HEK293 (cell line): ENCODE data around the gene VKORC1.

Source experiments
- CTCF ChIA-PET: fragments of 350-600 bp; formaldehyde crosslinking; extraction: SDS; loops from one replicate; lab custom pipeline; 2021; ENCODE audit warnings: antibody characterized with exemption; lab: Yijun Ruan, JAX
- POLR2A ChIA-PET: fragments of 300-600 bp; formaldehyde crosslinking; extraction: SDS; loops from one replicate; lab custom pipeline; 2020; ENCODE audit warnings: antibody characterized with exemption, inconsistent platforms; lab: Yijun Ruan, JAX
- H3K27ac ChIP-seq: fragments of 200-500 bp; sonication (Bioruptor generic); 2 replicates; pipeline ENCODE4 v1.5.1; 2014; ENCODE audit warnings: low read depth, low read length, control low read depth, inconsistent platforms; ENCODE audit errors: extremely low read depth
- H3K36me3 ChIP-seq, 2 experiments: fragments of 200-500 bp in 1 of 2; sonication (Bioruptor generic) in 1 of 2; 1 replicate in 1 of 2; 2 replicates in 1 of 2; pipeline ENCODE4 v1.5.1; 2014 to 2017; ENCODE audit warnings: inconsistent platforms in 2 of 2, low read length in 2 of 2; ENCODE audit not compliant: control insufficient read depth in 2 of 2, insufficient read depth in 1 of 2
- H3K4me1 ChIP-seq: fragments of 200-500 bp; sonication (Bioruptor generic); 2 replicates; pipeline ENCODE4 v1.5.1; 2014; ENCODE audit warnings: mild to moderate bottlenecking, low read length, inconsistent platforms; ENCODE audit not compliant: control insufficient read depth, insufficient read depth
- H3K4me3 ChIP-seq: 2 replicates; pipeline ENCODE4 v1.5.1; 2011; ENCODE audit warnings: low read depth, mild to moderate bottlenecking, control low read depth, low read length, moderate library complexity
- H3K9me3 ChIP-seq: fragments of 200-500 bp; sonication (Bioruptor generic); 2 replicates; pipeline ENCODE4 v1.5.1; 2014; ENCODE audit warnings: low read depth, low read length, inconsistent platforms; ENCODE audit not compliant: control insufficient read depth, insufficient read depth
- FEZF1 ChIP-seq: fragments of 450-650 bp; formaldehyde crosslinking; IDR thresholded peaks from 2 replicates; pipeline ENCODE4 v1.5.1; 2016; ENCODE audit warnings: missing biosample characterization, missing genetic modification characterization
- KLF10 ChIP-seq: fragments of 450-650 bp; IDR thresholded peaks from 2 replicates; pipeline ENCODE4 v1.5.1; 2018; ENCODE audit warnings: missing biosample characterization, mild to moderate bottlenecking, missing genetic modification characterization
- MZF1 ChIP-seq: fragments of 450-650 bp; formaldehyde crosslinking; IDR thresholded peaks from 2 replicates; pipeline ENCODE4 v1.5.1; 2017; ENCODE audit warnings: missing biosample characterization, missing genetic modification characterization, borderline replicate concordance
- YY2 ChIP-seq: fragments of 450-650 bp; formaldehyde crosslinking; IDR thresholded peaks from 2 replicates; pipeline ENCODE4 v1.5.1; 2016; ENCODE audit warnings: missing biosample characterization, missing genetic modification characterization
- ZBTB7A ChIP-seq: fragments of 450-650 bp; formaldehyde crosslinking; IDR thresholded peaks from 2 replicates; pipeline ENCODE4 v1.5.1; 2016; ENCODE audit warnings: low read depth, missing biosample characterization, missing genetic modification characterization
- ZIC2 ChIP-seq: fragments of 450-650 bp; formaldehyde crosslinking; IDR thresholded peaks from 2 replicates; pipeline ENCODE4 v1.5.1; 2016; ENCODE audit warnings: missing biosample characterization, missing genetic modification characterization
- ZNF174 ChIP-seq: fragments of 450-650 bp; formaldehyde crosslinking; IDR thresholded peaks from 2 replicates; pipeline ENCODE4 v1.5.0; 2017; ENCODE audit warnings: missing biosample characterization, mild to moderate bottlenecking, missing genetic modification characterization
- ZNF23 ChIP-seq: fragments of 450-650 bp; formaldehyde crosslinking; IDR thresholded peaks from 2 replicates; pipeline ENCODE4 v1.5.1; 2016; ENCODE audit warnings: missing biosample characterization, missing genetic modification characterization, borderline replicate concordance
- ZNF302 ChIP-seq: fragments of 450-650 bp; formaldehyde crosslinking; IDR thresholded peaks from 2 replicates; pipeline ENCODE4 v1.5.1; 2016; ENCODE audit warnings: missing biosample characterization, missing genetic modification characterization, low read depth
- ZNF404 ChIP-seq: fragments of 450-650 bp; formaldehyde crosslinking; IDR thresholded peaks from 2 replicates; pipeline ENCODE4 v1.5.1; 2017; ENCODE audit warnings: missing biosample characterization, missing genetic modification characterization
- ZNF514 ChIP-seq: fragments of 450-650 bp; formaldehyde crosslinking; IDR thresholded peaks from 2 replicates; pipeline ENCODE4 v1.5.1; 2016; ENCODE audit warnings: missing biosample characterization, missing genetic modification characterization
- ZNF600 ChIP-seq: fragments of 450-650 bp; formaldehyde crosslinking; IDR thresholded peaks from 2 replicates; pipeline ENCODE4 v1.5.1; 2016; ENCODE audit warnings: missing biosample characterization, missing genetic modification characterization
- ZNF670 ChIP-seq: fragments of 450-650 bp; formaldehyde crosslinking; IDR thresholded peaks from 2 replicates; pipeline ENCODE4 v1.5.1; 2016; ENCODE audit warnings: missing biosample characterization, missing genetic modification characterization, low read depth
- ZNF76 ChIP-seq: fragments of 450-650 bp; formaldehyde crosslinking; IDR thresholded peaks from 2 replicates; pipeline ENCODE4; 2016; ENCODE audit warnings: low read depth, missing biosample characterization, missing genetic modification characterization, borderline replicate concordance
- ZNF785 ChIP-seq: fragments of 450-650 bp; formaldehyde crosslinking; IDR thresholded peaks from 2 replicates; pipeline ENCODE4 v1.5.1; 2016; ENCODE audit warnings: missing biosample characterization, missing genetic modification characterization
- TF ChIP-seq, protein P1 (sequence below): fragments of 450-650 bp; formaldehyde crosslinking; IDR thresholded peaks from 2 replicates; pipeline ENCODE4 v1.5.1; 2016; ENCODE audit warnings: missing biosample characterization, missing genetic modification characterization
- TF ChIP-seq, protein P2 (sequence below): fragments of 450-650 bp; formaldehyde crosslinking; IDR thresholded peaks from 2 replicates; pipeline ENCODE4 v1.5.1; 2016; ENCODE audit warnings: missing biosample characterization, missing genetic modification characterization
- TF ChIP-seq, protein P3 (sequence below): sonication (generic); formaldehyde crosslinking; IDR thresholded peaks from 2 replicates; pipeline ENCODE4 v1.8.1; 2022; ENCODE audit warnings: mild to moderate bottlenecking, moderate library complexity, missing genetic modification reagents

VKORC1 gene

DNA sequence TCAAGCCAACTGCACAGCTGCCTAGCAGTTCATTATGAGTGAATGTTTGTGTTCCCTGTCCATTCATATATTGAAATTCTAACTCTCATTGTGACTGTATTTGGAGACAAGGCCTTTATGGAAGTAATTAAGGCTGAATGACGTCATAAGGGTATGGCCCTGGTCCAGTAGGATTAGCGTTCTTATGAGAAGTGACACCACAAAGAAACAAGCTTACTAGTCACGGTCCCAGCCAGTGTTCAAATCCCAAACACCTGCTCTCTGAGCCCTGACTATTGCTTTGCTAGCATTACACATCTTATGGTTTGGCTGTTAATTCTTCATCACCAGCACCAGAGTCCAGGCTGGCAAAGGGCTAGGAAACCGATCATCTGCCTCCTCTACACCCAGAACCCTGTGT, 22.7 kb downstream of the VKORC1 start (continued):
- TF ChIP-seq ZNF670 (tag by site-specific recombination) (no peak), ZNF600 (peak; percentile 84), ZNF76 (tag by site-specific recombination) (peak; percentile 28; the same call in 1 of the 2 replicates), YY2 (tag by site-specific recombination) (no peak), MZF1 (no peak), FEZF1 (tag by site-specific recombination) (no peak), KLF10 (no peak)
- TF ChIP-seq, protein P1, sequence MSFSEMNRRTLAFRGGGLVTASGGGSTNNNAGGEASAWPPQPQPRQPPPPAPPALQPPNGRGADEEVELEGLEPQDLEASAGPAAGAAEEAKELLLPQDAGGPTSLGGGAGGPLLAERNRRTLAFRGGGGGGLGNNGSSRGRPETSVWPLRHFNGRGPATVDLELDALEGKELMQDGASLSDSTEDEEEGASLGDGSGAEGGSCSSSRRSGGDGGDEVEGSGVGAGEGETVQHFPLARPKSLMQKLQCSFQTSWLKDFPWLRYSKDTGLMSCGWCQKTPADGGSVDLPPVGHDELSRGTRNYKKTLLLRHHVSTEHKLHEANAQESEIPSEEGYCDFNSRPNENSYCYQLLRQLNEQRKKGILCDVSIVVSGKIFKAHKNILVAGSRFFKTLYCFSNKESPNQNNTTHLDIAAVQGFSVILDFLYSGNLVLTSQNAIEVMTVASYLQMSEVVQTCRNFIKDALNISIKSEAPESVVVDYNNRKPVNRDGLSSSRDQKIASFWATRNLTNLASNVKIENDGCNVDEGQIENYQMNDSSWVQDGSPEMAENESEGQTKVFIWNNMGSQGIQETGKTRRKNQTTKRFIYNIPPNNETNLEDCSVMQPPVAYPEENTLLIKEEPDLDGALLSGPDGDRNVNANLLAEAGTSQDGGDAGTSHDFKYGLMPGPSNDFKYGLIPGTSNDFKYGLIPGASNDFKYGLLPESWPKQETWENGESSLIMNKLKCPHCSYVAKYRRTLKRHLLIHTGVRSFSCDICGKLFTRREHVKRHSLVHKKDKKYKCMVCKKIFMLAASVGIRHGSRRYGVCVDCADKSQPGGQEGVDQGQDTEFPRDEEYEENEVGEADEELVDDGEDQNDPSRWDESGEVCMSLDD (tag by site-specific recombination), result no peak
- TF ChIP-seq, protein P2, sequence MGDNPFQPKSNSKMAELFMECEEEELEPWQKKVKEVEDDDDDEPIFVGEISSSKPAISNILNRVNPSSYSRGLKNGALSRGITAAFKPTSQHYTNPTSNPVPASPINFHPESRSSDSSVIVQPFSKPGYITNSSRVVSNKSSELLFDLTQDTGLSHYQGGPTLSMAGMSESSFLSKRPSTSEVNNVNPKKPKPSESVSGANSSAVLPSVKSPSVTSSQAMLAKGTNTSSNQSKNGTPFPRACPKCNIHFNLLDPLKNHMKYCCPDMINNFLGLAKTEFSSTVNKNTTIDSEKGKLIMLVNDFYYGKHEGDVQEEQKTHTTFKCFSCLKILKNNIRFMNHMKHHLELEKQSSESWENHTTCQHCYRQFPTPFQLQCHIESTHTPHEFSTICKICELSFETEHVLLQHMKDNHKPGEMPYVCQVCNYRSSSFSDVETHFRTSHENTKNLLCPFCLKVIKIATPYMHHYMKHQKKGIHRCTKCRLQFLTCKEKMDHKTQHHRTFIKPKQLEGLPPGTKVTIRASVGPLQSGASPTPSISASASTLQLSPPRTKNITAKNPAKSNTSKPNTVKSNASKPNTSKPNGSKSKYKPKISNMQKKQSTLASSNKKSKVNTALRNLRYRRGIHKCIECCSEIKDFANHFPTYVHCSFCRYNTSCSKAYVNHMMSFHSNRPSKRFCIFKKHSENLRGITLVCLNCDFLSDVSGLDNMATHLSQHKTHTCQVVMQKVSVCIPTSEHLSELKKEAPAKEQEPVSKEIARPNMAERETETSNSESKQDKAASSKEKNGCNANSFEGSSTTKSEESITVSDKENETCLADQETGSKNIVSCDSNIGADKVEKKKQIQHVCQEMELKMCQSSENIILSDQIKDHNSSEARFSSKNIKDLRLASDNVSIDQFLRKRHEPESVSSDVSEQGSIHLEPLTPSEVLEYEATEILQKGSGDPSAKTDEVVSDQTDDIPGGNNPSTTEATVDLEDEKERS (tag by site-specific recombination), result no peak

DNA sequence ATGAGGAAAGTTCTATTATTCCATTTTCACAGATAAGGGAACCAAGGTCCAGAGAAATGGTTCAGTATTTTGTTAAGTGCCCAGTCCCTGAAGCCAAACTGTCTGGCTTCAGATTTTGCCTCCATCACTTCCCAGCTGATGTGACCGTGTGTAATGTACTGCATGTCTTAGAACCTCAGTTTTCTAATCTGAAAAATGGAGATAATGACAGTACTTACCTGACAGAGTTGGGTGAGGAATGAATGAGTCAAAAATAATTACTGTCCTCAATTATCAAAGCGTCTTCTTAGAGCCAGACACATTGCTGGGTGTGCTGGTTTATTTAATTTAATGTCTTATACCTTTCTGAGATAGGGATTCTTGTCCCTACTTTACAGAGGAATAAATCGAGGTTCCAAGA, 27.3 kb downstream of the VKORC1 start:
- no peaks in the 10 kb centered on the region for H3K9me3 ChIP-seq
- TF ChIP-seq ZNF23 (tag by site-specific recombination) (no peak), ZNF302 (tag by site-specific recombination) (no peak), ZNF670 (tag by site-specific recombination) (no peak), ZBTB7A (no peak), ZNF785 (tag by site-specific recombination) (no peak), ZNF404 (tag by site-specific recombination) (no peak), ZNF174 (no peak), ZNF514 (tag by site-specific recombination) (no peak)
- H3K4me1 ChIP-seq, result no peaks in the 10 kb centered on the region
- no peak overlapping the region for H3K27ac ChIP-seq
- peaks cover 0 to 18% of the 10 kb centered on the region in 2 experiments; a peak in 1 of 3 replicates for H3K36me3 ChIP-seq
- ChIA-PET CTCF (interaction anchor here (0.5 kb wide), 1 partner anchor 113 kb away, joined by 3 read pairs; no protein-coding TSS in a partner anchor), POLR2A (no interaction called here)
- H3K4me3 ChIP-seq, result no peak overlapping the region

DNA sequence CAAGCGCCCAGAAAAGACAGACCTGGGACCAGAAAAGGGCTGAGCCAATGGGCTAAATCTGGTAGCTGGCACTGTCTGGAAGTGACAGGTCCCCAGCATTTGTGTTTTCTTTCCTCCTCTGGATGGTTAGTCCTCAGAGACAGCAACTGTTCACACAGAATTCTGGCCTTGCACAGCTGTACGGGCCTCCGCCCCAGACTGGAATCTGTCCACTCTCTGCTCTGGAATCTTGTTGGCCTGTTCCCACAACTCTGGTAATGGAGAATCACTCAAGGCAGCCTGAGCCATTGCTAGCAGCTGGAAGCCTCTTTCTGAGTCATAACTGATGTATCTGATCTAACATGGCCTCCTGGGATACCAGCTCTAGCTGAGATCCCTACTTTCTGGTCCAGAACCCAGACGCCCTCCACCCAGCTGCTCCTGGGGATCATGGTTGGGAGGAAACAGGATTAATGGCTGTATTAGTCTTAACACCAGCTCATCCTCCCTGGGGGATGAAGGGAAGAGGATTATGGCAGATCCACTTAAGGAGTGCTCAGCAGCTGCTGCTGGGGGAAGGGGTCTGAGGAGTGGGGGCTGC, 29.6 kb downstream of the VKORC1 start:
- Histone ChIP-seq H3K4me1 (no peaks in the 10 kb centered on the region), H3K9me3 (no peaks in the 10 kb centered on the region), H3K36me3 (peaks cover 0 to 38% of the 10 kb centered on the region in 2 experiments; a peak in 1 of 3 replicates), H3K4me3 (no peak overlapping the region), H3K27ac (no peak overlapping the region)
- CTCF ChIA-PET, result interaction anchor here (0.5 kb wide), 1 partner anchor 651 kb away, joined by 3 read pairs; no protein-coding TSS in a partner anchor
- POLR2A ChIA-PET, result interaction anchor here (1.4 kb wide), 1 partner anchor 9 kb away, joined by 5 read pairs; the partner anchor contains the start of gene ZNF668
- TF ChIP-seq, protein P3, sequence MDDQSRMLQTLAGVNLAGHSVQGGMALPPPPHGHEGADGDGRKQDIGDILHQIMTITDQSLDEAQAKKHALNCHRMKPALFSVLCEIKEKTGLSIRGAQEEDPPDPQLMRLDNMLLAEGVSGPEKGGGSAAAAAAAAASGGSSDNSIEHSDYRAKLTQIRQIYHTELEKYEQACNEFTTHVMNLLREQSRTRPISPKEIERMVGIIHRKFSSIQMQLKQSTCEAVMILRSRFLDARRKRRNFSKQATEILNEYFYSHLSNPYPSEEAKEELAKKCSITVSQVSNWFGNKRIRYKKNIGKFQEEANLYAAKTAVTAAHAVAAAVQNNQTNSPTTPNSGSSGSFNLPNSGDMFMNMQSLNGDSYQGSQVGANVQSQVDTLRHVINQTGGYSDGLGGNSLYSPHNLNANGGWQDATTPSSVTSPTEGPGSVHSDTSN, result no peak
- 0 out of 2 replicates have a peak, but pooled peaks have one; percentile 34 for TF ChIP-seq ZIC2 (tag by site-specific recombination)
